ENCODE measurements around the gene KLHL6. TPM values are rescaled to one million over a fixed set of nuclear protein-coding genes. Genes with fewer than 3 reads are reported as not detected.
A peak's percentile ranks its signal among the peaks of the same experiment; 100 is the strongest.

KLHL6 gene
- total RNA-seq, 1 experiment from 2014 or later: not detected

DNA sequence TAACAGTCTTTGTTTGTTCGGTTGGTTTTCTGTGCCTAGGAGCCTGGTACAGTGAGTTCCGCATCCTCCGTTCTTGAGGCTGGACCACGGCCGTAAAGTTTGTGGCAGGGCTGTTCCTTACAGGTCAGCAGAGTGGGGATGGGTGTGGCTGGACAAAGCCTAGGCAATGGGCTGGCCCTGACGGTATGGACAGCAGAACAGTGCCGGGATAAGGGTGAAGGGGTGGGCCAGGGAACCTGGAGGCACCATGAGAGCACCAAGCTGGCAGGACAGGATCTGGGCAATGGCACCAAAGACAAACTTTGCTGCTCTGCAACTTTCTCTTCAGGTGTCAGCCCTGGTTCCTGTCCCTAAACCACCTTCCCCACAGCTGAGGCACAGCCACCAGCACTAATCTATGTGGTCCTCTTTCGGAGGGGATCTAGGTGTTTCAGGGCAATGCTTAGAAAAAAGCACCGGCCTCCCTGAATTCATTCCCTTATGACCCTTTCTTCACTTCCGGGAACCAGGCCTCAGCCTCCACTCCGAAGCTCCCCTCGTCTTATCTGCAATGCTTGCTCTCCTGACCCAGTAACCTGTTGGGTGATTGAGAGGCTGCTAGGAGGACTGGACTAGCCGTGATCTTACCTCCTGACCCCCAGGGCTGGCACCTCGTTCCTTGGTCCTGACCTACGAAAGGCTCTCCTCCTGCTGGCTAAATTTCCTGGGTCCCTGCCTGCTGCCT lies 54.4 kb downstream of the KLHL6 start:
- H3K9me3 Mint-ChIP-seq: no peaks in the 10 kb centered on the region
- no peak overlapping the region for H2BK12ac ChIP-seq (ENCODE audit: insufficient read length, low read depth, low read length)
- H2BK120ac ChIP-seq (ENCODE audit: low read depth, low read length, poor library complexity, severe bottlenecking): no peak overlapping the region
- no peak overlapping the region for H3K27ac ChIP-seq (ENCODE audit: insufficient read length, low read depth, low read length)
- no peak overlapping the region for H3K4me3 Mint-ChIP-seq
- H2AFZ ChIP-seq (ENCODE audit: low read length): no peak overlapping the region
- H3K4me2 ChIP-seq (ENCODE audit: insufficient read depth, insufficient read length, low read length): no peak overlapping the region
- H3T11ph ChIP-seq (ENCODE audit: low read length): no peak overlapping the region
- H3K4me1 Mint-ChIP-seq: no peaks in the 10 kb centered on the region
- no peak overlapping the region for H4K5ac ChIP-seq (ENCODE audit: insufficient read length, low read depth, low read length)
- peak overlapping the region in 1 of 3 experiments; percentile 21; a peak in 2 of 7 replicates for H3K27ac Mint-ChIP-seq
- no peak overlapping the region for H4K91ac ChIP-seq (ENCODE audit: insufficient read length, low read depth, low read length)
- WGBS (ENCODE audit: extremely low coverage, insufficient read length, low lambda C conversion rate): no CpG with 5 or more reads among the region's 15 CpGs
- no peak overlapping the region for H3K4ac ChIP-seq (ENCODE audit: low read depth, low read length)
- no peak for DNase-seq
- H3K23me2 ChIP-seq (ENCODE audit: insufficient read length, low read depth, low read length, poor library complexity, severe bottlenecking): no peaks in the 10 kb centered on the region
- H4K20me1 ChIP-seq (ENCODE audit: control insufficient read depth, insufficient read depth, insufficient read length): no peaks in the 10 kb centered on the region
- H2BK5ac ChIP-seq (ENCODE audit: insufficient read length, low read length): no peak overlapping the region
- no peak overlapping the region for H3K23ac ChIP-seq (ENCODE audit: insufficient read length, low read depth, low read length)
- TF ChIP-seq, protein P1, sequence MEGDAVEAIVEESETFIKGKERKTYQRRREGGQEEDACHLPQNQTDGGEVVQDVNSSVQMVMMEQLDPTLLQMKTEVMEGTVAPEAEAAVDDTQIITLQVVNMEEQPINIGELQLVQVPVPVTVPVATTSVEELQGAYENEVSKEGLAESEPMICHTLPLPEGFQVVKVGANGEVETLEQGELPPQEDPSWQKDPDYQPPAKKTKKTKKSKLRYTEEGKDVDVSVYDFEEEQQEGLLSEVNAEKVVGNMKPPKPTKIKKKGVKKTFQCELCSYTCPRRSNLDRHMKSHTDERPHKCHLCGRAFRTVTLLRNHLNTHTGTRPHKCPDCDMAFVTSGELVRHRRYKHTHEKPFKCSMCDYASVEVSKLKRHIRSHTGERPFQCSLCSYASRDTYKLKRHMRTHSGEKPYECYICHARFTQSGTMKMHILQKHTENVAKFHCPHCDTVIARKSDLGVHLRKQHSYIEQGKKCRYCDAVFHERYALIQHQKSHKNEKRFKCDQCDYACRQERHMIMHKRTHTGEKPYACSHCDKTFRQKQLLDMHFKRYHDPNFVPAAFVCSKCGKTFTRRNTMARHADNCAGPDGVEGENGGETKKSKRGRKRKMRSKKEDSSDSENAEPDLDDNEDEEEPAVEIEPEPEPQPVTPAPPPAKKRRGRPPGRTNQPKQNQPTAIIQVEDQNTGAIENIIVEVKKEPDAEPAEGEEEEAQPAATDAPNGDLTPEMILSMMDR (conservative IDR thresholded peaks at IDR 0.05): no peak
- H2BK15ac ChIP-seq (ENCODE audit: low read depth, low read length): no peak overlapping the region
- no peak overlapping the region for H2AK5ac ChIP-seq (ENCODE audit: insufficient read length, low read length)
- no peak overlapping the region for H3K56ac ChIP-seq (ENCODE audit: insufficient read length, low read depth, low read length)
- H3K14ac ChIP-seq (ENCODE audit: insufficient read depth, low read length): no peak overlapping the region; the same call in 1 of the 2 replicates
- no peak overlapping the region for H3K9ac ChIP-seq (ENCODE audit: extremely low read depth, insufficient read length, low read length)
- no peaks in the 10 kb centered on the region for H3K27me3 Mint-ChIP-seq (ENCODE audit: low read depth)
- H3K79me2 ChIP-seq (ENCODE audit: insufficient read depth, low read length): no peaks in the 10 kb centered on the region
- H2BK20ac ChIP-seq (ENCODE audit: low read depth, low read length, poor library complexity, severe bottlenecking): no peak overlapping the region
- no peak overlapping the region for H3K18ac ChIP-seq (ENCODE audit: insufficient read length, low read depth, low read length)
- no peaks in the 10 kb centered on the region for H3K79me1 ChIP-seq (ENCODE audit: insufficient read depth, low read depth, low read length, poor library complexity, severe bottlenecking)
- no peaks in the 10 kb centered on the region for H3K9me3 ChIP-seq (ENCODE audit: control insufficient read depth, low read depth, low read length)
- H3K4me1 ChIP-seq (ENCODE audit: insufficient read depth, low read length): no peaks in the 10 kb centered on the region
- no peaks in the 10 kb centered on the region for H3K27me3 ChIP-seq (ENCODE audit: insufficient read depth, low read length)
- H3K36me3 Mint-ChIP-seq (ENCODE audit: insufficient read depth in 1 of 3, low read depth in 3 of 3): no peaks in the 10 kb centered on the region
- no peak overlapping the region for H4K8ac ChIP-seq (replicated peaks; ENCODE audit: insufficient read length, low read depth, low read length)

All from H9 (cell line).